Activated CD4-positive, alpha-beta T cell treated with anti-CD3 and anti-CD28 coated beads for 36 hours (primary cell): ENCODE measurements around the gene BIN1. TPM values are rescaled to one million over a fixed set of nuclear protein-coding genes. Genes with fewer than 3 reads are reported as not detected.
"Not testable (repeated sequence)": the region's sequence is repeated elsewhere in the genome, so short reads cannot be mapped to it uniquely, and the experiment has no call there.

Experiments used
- ATAC-seq: fragments of 200-7000 bp; cut with Tn5 transposase; one replicate; pipeline ENCODE4 v1.10.0; 2021; ENCODE audit warnings: mild to moderate bottlenecking, moderate library complexity
- CTCF ChIA-PET: fragments of 350-600 bp; sonication (Branson Sonifier 250); formaldehyde crosslinking; loops from one replicate; lab custom pipeline; 2021; ENCODE audit warnings: antibody characterized with exemption; lab: Charles Lee
- POLR2A ChIA-PET: fragments of 350-600 bp; sonication (Branson Sonifier 250); formaldehyde crosslinking; loops from one replicate; lab custom pipeline; 2021; ENCODE audit warnings: antibody characterized with exemption, inconsistent platforms; lab: Charles Lee
- DNase-seq: peaks from one replicate; pipeline ENCODE4 v3.0.0-alpha.2; 2020
- H3K27ac Mint-ChIP-seq: one replicate; pipeline ENCODE4 v1.8.0; 2021; ENCODE audit warnings: mixed read lengths
- H3K27me3 Mint-ChIP-seq: one replicate; pipeline ENCODE4 v1.8.0; 2021; ENCODE audit warnings: mixed read lengths
- H3K36me3 Mint-ChIP-seq: one replicate; pipeline ENCODE4 v1.8.0; 2021; ENCODE audit warnings: low read depth, mixed read lengths
- H3K4me1 Mint-ChIP-seq: one replicate; pipeline ENCODE4 v1.8.0; 2021; ENCODE audit warnings: mixed read lengths
- H3K4me3 Mint-ChIP-seq: one replicate; pipeline ENCODE4 v1.8.0; 2021; ENCODE audit warnings: mild to moderate bottlenecking, moderate library complexity, mixed read lengths
- H3K9me3 Mint-ChIP-seq: one replicate; pipeline ENCODE4 v1.8.0; 2021; ENCODE audit warnings: low read depth, mixed read lengths
- intact Hi-C, 2 experiments: fragments of 100-400 bp; cut with DNase I in 1 of 2; cut with micrococcal nuclease in 1 of 2; formaldehyde crosslinking; loops; one replicate each; pipeline versions ENCODE4 v1.14.2 to v1.15.1; 2022 to 2024; cut with DNase I, micrococcal nuclease
- total RNA-seq, 2 experiments: library from RNA; stranded (reverse); gene quantifications; one replicate each; pipeline ENCODE4 v1.2.3, GENCODE V29; 2021

BIN1 gene
- total RNA-seq, 2 experiments from 2014 or later: 65.2 to 71.0 TPM

GRCh38 chr2:127130421-127130820 is 23.5 kb upstream of the BIN1 start:
- Mint-ChIP-seq H3K4me3 (no peak overlapping the region), H3K27me3 (no peaks in the 10 kb centered on the region), H3K36me3 (no peaks in the 10 kb centered on the region), H3K9me3 (no peaks in the 10 kb centered on the region), H3K4me1 (no peaks in the 10 kb centered on the region), H3K27ac (no peak overlapping the region)
- no peak for DNase-seq
- intact Hi-C loops: no loop called here
- ChIA-PET POLR2A (no interaction called here), CTCF (no interaction called here)
- no peak for ATAC-seq

GRCh38 chr2:127129937-127130336 is 23.0 kb upstream of the BIN1 start:
- no peaks in the 10 kb centered on the region for H3K9me3 Mint-ChIP-seq
- no peak overlapping the region for H3K4me3 Mint-ChIP-seq
- intact Hi-C loops: no loop called here
- ChIA-PET POLR2A (no interaction called here), CTCF (interaction anchor here (1.0 kb wide), 1 partner anchor 79 kb away, joined by 3 read pairs; no protein-coding TSS in a partner anchor)
- DNase-seq: no peak
- H3K36me3 Mint-ChIP-seq: no peaks in the 10 kb centered on the region
- no peaks in the 10 kb centered on the region for H3K27me3 Mint-ChIP-seq
- H3K27ac Mint-ChIP-seq: no peak overlapping the region
- ATAC-seq: no peak
- H3K4me1 Mint-ChIP-seq: no peaks in the 10 kb centered on the region

- ChIA-PET CTCF (interaction anchor here (0.6 to 0.7 kb wide), 2 partner anchors 30 to 1337 kb away, joined by 4 read pairs; no protein-coding TSS in a partner anchor), POLR2A (no interaction called here)
- H3K27me3 Mint-ChIP-seq: no peaks in the 10 kb centered on the region
- H3K9me3 Mint-ChIP-seq: no peaks in the 10 kb centered on the region
- no peak overlapping the region for H3K27ac Mint-ChIP-seq
- no peaks in the 10 kb centered on the region for H3K36me3 Mint-ChIP-seq
- no peaks in the 10 kb centered on the region for H3K4me1 Mint-ChIP-seq
- ATAC-seq (peak; percentile 16), DNase-seq (no peak)
- no peak overlapping the region for H3K4me3 Mint-ChIP-seq
- intact Hi-C loops: no loop called here
These were observed 21.5 kb upstream of the BIN1 start for GRCh38 chr2:127128445-127128904.

- Mint-ChIP-seq H3K9me3 (no peaks in the 10 kb centered on the region), H3K27ac (no peak overlapping the region), H3K4me1 (no peaks in the 10 kb centered on the region), H3K36me3 (no peaks in the 10 kb centered on the region), H3K27me3 (no peaks in the 10 kb centered on the region), H3K4me3 (no peak overlapping the region)
- ATAC-seq (no peak), DNase-seq (no peak)
- POLR2A ChIA-PET: no interaction called here
- CTCF ChIA-PET: interaction anchor here (0.7 kb wide), 1 partner anchor 528 kb away, joined by 3 read pairs; no protein-coding TSS in a partner anchor
- intact Hi-C loops: no loop called here
These were observed 18.9 kb upstream of the BIN1 start for GRCh38 chr2:127125821-127126220.

- ATAC-seq: no peak
- Mint-ChIP-seq H3K4me3 (no peak overlapping the region), H3K27ac (no peak overlapping the region), H3K4me1 (no peaks in the 10 kb centered on the region), H3K9me3 (no peaks in the 10 kb centered on the region), H3K36me3 (no peaks in the 10 kb centered on the region), H3K27me3 (no peaks in the 10 kb centered on the region)
- ChIA-PET CTCF (no interaction called here), POLR2A (no interaction called here)
- intact Hi-C loops: no loop called here
- DNase-seq: no peak
These were observed 17.5 kb upstream of the BIN1 start for GRCh38 chr2:127124426-127124825.

GRCh38 chr2:127122361-127123027 is 15.5 kb upstream of the BIN1 start:
- no peak overlapping the region for H3K27ac Mint-ChIP-seq
- H3K36me3 Mint-ChIP-seq: no peaks in the 10 kb centered on the region
- ATAC-seq (no peak), DNase-seq (no peak)
- intact Hi-C loops: no loop called here
- POLR2A ChIA-PET: no interaction called here
- no peak overlapping the region for H3K4me3 Mint-ChIP-seq
- no peaks in the 10 kb centered on the region for H3K4me1 Mint-ChIP-seq
- no peaks in the 10 kb centered on the region for H3K27me3 Mint-ChIP-seq
- no peaks in the 10 kb centered on the region for H3K9me3 Mint-ChIP-seq
- CTCF ChIA-PET: no interaction called here

- ChIA-PET POLR2A (no interaction called here), CTCF (no interaction called here)
- Mint-ChIP-seq H3K4me1 (no peaks in the 10 kb centered on the region), H3K4me3 (no peak overlapping the region), H3K27ac (no peak overlapping the region), H3K36me3 (no peaks in the 10 kb centered on the region), H3K27me3 (no peaks in the 10 kb centered on the region), H3K9me3 (no peaks in the 10 kb centered on the region)
- ATAC-seq: no peak
- no peak for DNase-seq
- intact Hi-C loops: no loop called here
These were observed 14.8 kb upstream of the BIN1 start for GRCh38 chr2:127121776-127122176.

- no peaks in the 10 kb centered on the region for H3K27me3 Mint-ChIP-seq
- no peaks in the 10 kb centered on the region for H3K36me3 Mint-ChIP-seq
- H3K4me3 Mint-ChIP-seq: no peak overlapping the region
- ATAC-seq (no peak), DNase-seq (no peak)
- H3K4me1 Mint-ChIP-seq: no peaks in the 10 kb centered on the region
- no peaks in the 10 kb centered on the region for H3K9me3 Mint-ChIP-seq
- POLR2A ChIA-PET: no interaction called here
- H3K27ac Mint-ChIP-seq: no peak overlapping the region
- CTCF ChIA-PET: no interaction called here
- intact Hi-C loops: no loop called here
These were observed 14.4 kb upstream of the BIN1 start for GRCh38 chr2:127121353-127121752.

- H3K27me3 Mint-ChIP-seq, DNase-seq, H3K27ac Mint-ChIP-seq, H3K36me3 Mint-ChIP-seq, CTCF ChIA-PET, POLR2A ChIA-PET, H3K4me1 Mint-ChIP-seq, H3K4me3 Mint-ChIP-seq, H3K9me3 Mint-ChIP-seq, ATAC-seq, intact Hi-C loops: not testable (repeated sequence)
These were observed 13.5 kb upstream of the BIN1 start for GRCh38 chr2:127120408-127120807.

GRCh38 chr2:127118467-127118866 is 11.5 kb upstream of the BIN1 start:
- H3K36me3 Mint-ChIP-seq: no peaks in the 10 kb centered on the region
- no peak for DNase-seq
- no peak overlapping the region for H3K4me3 Mint-ChIP-seq
- no peak for ATAC-seq
- ChIA-PET CTCF (no interaction called here), POLR2A (no interaction called here)
- no peak overlapping the region for H3K27ac Mint-ChIP-seq
- H3K9me3 Mint-ChIP-seq: no peaks in the 10 kb centered on the region
- no peaks in the 10 kb centered on the region for H3K4me1 Mint-ChIP-seq
- H3K27me3 Mint-ChIP-seq: no peaks in the 10 kb centered on the region
- intact Hi-C loops: no loop called here

GRCh38 chr2:127118038-127118437 is 11.1 kb upstream of the BIN1 start:
- Mint-ChIP-seq H3K4me1 (no peaks in the 10 kb centered on the region), H3K27me3 (no peaks in the 10 kb centered on the region), H3K9me3 (no peaks in the 10 kb centered on the region), H3K27ac (no peak overlapping the region), H3K36me3 (no peaks in the 10 kb centered on the region), H3K4me3 (no peak overlapping the region)
- intact Hi-C loops: no loop called here
- POLR2A ChIA-PET: no interaction called here
- DNase-seq: no peak
- ATAC-seq: no peak
- CTCF ChIA-PET: no interaction called here

GRCh38 chr2:127117603-127118002 is 10.6 kb upstream of the BIN1 start:
- Mint-ChIP-seq H3K9me3 (no peaks in the 10 kb centered on the region), H3K4me1 (no peaks in the 10 kb centered on the region), H3K36me3 (no peaks in the 10 kb centered on the region), H3K27me3 (no peaks in the 10 kb centered on the region), H3K4me3 (no peak overlapping the region), H3K27ac (no peak overlapping the region)
- ATAC-seq: no peak
- POLR2A ChIA-PET: no interaction called here
- intact Hi-C loops: no loop called here
- no peak for DNase-seq
- CTCF ChIA-PET: no interaction called here
